Hindlimb muscle (tissue), 1 donor: Measurements from ENCODE around the gene PTGIR. TPM values are rescaled to one million over a fixed set of nuclear protein-coding genes. Genes with fewer than 3 reads are reported as not detected.

Experiments used
- DNase-seq: peaks from one replicate; pipeline ENCODE4 v3.0.0-alpha.2; 2013
- polyA plus RNA-seq: library from polyadenylated mRNA; unstranded; fragments of 120-200 nt; gene quantifications from one replicate; pipeline ENCODE4 v1.2.1, GENCODE V29; 2013; ENCODE audit not compliant: insufficient read length

The PTGIR gene, protein sequence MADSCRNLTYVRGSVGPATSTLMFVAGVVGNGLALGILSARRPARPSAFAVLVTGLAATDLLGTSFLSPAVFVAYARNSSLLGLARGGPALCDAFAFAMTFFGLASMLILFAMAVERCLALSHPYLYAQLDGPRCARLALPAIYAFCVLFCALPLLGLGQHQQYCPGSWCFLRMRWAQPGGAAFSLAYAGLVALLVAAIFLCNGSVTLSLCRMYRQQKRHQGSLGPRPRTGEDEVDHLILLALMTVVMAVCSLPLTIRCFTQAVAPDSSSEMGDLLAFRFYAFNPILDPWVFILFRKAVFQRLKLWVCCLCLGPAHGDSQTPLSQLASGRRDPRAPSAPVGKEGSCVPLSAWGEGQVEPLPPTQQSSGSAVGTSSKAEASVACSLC
- 2.3 TPM for polyA plus RNA-seq

DNA sequence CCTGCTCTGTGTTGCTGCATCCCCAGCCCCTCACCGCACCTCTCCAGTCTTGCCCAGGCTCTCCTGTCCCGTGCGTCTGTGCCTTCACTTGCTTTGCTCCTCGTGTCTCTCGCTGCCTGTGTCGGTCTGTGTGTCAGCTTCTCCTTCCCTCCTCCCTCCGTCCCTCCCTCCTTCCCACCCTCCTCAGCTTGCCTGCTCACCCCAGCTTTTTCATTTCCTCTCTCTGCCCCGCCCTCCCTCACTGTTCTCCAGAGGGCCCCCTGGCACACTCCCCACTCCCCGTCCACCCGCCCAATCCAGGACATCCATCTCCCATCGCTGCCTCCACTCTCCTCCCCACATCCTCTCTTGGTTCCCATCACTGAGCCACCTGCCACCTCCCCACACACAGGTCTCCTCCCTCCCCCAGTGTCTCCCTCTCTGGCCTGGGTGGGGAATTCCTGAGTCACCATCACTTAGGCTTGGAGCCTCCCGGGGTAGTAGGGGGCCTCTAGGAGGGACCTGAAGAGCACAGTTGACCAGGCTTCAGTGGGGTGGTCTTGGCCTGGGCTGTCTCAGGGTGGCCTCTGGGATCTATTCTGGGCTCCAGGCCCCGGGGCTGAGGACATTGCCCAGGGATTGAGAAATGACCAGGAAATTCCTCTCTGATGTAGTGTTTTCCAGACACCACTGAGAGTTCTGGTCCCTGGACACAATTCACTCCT, at the start of gene PTGIR:
PTGIR (minus strand) TSS at position 132 of the 704 bp plus-strand sequence. CDS start 864 bp downstream, outside the sequence.
- DNase-seq = peak; percentile 76

DNA sequence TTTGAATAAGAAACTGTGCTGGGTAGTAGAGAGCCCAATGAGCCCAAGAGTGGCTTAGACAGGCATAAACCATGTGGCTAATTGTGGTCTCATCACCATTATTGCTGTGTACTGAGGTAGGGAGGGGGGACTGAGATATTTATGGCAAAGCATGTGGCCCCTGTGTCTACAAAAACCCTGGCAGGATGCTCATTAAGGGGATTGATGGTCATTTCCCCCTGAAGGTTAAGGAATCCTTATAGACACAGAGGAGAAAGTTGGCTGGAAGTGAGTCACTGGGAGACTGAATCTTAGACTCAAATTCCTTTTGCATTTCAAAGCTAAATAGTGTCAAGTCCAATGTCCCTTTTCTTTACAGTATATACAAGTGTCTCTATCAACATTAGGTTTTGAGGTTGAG, 45.9 kb upstream of the PTGIR start:
- DNase-seq = no peak

DNA sequence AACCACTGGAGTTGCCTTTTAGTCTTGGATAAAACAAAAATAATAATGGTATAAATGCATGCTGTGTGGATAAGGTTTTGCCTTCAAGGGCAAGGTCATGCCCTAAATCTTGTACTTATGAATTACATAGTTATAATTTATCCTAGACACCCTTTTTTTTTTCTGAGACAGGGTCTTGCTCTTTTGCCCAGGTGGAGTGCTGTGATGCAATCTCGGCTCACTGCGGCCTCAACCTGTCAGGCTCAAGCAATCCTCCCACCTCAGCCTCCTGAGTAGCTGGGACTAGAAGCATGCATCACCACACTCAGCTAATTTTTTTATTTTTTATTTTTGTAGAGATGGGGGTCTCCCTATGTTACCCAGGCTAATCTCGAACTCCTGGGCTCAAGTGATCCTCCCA, 43.8 kb upstream of the PTGIR start:
- no peak for DNase-seq

DNA sequence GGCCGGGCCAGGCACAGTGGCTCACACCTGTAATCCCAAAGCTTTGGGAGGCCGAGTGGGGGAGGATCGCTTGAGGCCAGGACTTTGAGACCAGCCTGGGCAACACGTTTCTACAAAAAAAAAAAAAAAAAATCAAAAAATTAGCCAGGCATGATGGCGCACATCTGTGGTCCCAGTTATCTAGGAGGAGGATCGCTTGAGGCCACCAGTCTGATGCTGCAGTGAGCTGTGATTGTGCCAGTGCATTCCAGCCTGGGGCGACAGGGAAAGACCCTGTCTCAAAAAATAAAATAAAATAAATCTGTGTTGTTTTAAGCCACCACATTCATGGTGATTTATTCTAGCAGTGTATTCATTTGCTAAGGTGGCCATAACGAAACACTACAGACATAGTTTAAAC, 40.2 kb upstream of the PTGIR start:
- no peak for DNase-seq

DNA sequence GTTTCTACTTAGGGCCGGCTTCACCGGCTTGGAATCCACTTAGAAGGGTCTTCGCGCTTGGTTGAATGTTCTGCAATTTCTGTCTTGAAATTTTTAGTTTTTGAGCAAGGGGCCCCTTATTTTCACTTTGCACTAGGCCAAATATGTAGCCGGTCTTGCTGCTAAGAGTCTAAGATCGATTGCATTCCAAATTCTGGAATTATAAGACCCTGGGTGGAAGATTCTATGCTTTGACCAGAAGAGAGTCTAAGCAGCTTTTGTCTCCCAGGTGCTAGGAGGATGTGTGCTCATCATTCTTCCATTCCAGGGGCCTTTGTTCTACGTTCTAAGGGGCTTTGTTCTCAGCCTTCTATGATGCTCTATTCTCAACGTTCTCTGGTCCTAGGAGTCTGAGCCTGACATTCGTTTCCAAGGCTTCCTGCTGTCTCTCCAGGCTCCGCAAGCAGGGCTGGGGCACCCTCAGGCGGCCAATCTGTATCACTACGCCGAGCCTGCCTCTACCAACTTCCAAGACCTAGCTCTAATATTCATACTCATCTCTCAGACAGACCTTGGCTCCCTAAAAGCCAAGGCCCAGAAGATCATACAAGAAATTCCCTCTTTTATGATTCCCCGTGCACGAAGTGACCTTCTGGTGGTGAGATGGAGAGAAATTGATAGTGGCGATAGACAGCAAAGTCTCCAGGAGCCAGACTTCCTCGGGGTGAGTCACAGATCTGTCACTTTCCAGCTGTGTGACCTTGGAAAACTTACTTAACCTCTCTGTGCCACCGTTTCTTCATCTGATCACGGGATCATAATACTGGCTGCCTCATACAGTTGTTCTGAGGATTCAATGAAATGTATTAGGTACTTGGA, 37.1 kb upstream of the PTGIR start:
- peak; percentile 88 for DNase-seq

DNA sequence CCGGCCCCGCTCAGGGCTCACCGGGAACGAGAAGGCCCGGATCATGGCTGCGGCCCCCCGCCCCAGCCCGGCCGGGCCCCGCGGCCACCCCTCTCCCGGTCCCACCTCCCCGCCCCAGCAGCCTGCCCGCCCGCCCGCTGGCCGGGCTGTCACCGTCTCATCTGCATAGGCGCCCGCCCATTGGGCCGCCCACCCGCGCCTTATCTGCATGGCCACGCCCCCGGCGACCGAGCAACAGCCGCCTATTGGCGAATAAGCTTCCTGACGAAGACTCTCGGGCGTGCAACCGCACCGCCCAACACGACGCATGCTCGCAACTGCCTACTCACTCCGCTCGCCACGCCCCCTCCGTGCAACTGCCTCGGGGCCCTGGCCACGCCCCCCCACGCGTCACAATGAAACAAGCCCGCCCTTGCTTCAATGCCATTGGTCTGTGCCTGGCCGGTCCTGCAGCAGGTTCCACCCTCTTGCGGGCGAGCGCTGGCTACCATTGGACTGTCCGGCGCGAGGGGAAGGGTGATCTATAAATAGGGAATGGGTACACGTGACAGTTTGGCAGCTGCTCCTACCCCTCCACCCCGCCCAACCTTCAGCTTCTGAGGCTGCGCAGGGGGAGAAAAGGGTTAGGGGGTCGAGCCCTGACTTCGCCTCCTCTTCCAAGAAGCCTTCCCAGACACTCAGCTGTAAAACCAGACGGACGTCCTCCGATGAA, 36.3 kb upstream of the PTGIR start, which contains the start of gene DACT3:
DACT3 (minus strand) TSS at position 163 of the 712 bp plus-strand sequence; CDS start at position 45, 118 bp downstream.
- DNase-seq = peak; percentile 100

DNA sequence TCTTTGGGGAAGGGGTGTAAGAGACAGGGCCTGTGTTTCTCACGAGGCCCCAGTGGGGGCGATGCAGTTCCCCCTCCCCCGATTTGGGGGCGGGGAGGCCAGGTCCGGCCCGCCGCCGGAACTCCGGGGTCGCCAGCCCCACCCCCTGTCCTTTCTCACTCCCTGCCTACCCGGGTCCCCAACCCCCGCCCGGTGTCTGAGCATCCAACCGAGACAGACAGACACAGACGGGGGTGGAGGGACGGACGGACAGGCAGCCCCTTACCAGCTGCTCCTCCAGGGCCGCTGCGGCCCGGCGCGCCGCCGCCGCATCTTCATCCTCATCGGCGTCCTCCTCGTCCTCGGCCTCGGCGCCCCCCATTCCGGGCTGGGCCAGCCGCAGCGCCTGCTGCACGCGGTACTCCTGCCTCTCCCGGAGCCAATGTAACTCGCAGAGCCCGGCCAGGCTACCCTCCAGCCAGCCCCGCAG, 35.7 kb upstream of the PTGIR start:
- peak; percentile 32 for DNase-seq

DNA sequence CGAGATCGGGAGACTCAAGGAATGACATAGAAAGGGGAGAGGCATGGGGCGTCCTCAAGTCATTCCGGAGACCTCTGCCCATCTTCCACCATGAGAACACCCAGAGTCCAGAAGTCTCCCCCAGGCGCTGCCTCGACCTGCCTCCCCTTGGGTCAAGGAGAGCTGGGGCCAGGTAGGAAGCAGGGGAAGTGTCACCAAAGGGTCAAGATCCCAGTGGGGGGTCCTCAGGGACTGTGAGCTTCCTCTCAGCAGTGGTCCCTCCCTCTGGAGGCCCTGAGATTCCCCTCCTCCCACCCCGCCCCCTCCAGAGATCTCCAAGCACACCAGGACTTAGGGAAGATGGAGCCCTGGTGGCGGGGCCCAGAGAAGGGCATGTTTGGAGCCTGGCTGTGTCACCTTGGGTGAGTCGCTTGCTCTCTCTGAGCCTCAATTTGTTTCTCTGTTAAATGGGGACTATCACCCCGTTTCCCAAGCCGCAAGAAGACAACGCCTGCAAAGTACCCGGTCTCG, 35.2 kb upstream of the PTGIR start:
- peak; percentile 45 for DNase-seq

DNA sequence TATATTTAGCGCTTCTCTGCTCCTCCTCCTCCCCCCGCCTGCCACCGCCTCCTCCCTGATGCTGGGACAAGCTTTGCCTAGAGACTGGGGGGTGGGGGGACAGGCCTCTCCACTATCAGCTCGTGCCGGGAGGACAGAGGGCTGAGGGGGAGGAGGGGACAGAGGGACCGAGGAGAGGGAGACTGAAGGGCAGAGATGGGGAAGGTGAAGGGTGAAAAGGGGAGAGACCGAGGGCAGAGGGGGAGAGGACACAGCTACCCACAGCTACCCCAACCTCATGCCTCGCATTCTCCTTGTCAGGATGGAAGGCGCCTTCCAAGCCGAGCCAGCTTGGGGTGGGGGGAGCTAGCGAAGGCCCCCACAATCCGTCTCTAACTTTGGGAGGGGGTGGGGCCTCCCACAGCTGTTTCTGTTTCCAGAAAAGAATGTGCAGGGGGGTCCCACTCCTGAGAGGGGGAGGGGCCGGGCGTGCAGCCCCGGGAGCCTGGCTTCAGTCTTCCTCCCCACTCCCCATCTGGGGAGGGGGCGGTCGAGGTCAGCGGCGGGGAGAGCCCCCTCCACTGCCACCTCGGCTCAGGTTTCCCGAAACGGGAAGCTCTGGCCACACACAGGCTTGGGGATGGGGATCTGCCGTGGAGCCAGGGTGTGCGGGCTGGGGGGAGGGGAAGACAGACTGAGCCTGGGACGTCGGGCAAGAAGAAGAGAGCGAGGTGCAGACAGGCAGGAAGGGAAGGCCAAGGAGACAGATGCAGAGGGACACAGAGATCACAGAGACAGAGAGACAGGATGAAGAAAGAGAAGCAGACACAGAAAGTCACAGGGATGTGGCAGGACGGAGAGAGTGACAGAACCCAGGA, 34.5 kb upstream of the PTGIR start:
- DNase-seq = peak; percentile 55

DNA sequence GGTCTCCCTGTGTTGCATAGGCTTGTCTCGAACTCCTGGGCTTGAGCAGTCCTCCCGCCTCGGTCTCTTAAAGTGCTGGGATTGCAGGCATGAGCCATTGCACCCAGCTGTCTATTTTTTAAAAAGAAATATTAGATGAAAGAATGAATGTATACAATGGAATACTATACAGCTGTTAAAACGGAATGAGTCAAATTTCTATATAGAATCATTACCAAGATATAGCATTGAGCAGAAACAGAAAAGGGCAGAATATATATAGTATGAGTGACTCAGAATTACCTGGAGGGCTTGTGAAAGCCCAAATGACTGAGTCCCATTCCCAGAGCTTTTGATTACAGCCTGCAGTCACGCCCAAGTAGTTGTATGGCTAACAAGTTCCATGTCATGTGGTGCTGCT, 31.7 kb upstream of the PTGIR start:
- no peak for DNase-seq

DNA sequence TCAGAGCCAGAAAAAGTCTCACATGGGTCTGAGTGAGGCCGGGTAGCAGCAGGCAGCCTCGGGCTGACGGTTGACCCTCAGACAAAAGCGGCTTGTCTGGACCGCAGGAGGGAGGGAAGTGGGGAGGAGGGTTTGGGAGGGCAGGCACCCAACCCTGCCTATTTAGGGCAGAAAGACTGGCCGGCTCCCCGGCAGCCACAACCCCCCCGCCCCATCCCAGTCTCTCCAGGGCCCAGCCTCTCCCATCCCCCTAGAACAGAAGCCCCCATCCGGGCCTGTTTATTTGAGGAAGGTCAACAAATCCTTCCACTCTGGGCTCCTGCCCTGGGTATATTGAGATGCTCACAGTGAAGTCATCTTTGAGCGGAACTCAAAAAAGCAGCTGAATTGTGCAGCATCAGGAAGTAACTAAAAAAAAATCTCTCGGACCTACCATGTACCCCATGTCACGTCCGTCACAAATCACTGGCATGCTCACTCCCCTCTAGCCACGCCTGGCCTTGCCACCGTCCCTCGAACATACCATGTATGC, 29.8 kb upstream of the PTGIR start:
- no peak for DNase-seq

DNA sequence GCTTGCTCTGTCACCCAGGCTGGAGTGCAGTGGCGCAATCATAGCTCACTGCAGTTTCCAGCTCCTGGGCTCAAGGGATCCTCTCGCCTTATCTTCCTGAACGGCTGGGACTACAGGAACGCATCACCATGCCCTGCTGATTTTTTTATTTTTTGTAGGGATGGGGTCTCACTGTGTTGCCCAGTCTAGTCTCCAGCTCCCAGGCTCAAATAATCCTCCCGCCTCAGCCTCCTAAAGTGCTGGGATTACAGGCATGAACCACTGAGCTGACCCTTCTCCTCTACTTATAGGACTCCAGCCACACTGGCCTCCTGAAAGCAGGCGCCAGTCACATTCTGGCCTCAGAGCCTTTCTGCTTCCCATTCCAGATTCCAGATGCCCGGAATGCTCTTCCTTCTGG, 25.6 kb upstream of the PTGIR start:
- no peak for DNase-seq

DNA sequence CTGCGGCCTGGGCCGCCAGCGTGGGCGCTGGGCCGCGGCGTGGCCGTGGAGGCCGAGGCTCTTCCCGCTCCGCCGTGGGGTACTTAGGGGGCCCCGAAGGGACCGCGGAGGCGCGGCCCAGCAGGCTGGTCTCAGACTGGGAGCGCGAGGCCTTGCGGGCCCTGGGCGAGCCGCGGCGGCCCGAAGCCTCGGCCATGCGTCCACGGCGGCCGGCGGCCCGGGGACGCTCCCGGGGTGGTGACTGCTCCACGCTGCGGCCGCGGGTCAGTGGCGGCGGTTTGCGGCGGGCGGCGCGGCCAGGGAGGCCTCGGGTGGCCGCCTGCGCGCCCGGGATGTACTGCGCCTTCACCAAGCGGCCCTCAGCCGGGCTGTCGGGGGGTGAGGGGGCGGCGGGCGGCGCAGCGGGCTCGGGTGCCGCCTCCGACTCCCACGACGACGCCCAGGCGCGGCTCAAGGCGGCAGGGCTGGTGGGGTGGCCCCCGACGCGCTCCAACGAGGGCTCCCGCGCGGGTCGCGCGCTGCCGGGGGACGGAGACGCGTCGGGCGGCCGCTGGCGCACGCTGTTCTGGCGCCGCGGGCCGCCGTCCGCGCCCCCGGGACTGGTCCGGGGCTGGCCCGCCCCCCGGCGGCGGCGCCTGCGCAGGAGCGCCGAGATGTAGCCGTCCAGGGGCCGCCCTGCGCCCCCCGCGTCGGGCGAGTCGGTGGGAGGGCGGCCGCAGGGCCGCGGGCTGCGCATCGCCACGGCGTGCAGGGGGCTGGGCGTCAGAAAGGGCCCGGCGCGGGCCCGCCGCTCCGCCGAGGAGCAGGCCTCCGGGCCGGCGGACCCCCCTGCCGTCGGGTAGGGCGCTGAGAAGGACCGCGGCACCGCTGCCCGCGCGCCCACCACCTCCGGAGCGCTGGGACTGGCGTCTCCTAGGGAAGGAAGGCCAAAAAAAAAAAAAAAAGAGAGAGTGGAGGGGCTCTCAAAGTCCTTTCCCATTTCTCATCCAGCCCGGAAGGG, 24.4 kb upstream of the PTGIR start:
- DNase-seq = no peak

DNA sequence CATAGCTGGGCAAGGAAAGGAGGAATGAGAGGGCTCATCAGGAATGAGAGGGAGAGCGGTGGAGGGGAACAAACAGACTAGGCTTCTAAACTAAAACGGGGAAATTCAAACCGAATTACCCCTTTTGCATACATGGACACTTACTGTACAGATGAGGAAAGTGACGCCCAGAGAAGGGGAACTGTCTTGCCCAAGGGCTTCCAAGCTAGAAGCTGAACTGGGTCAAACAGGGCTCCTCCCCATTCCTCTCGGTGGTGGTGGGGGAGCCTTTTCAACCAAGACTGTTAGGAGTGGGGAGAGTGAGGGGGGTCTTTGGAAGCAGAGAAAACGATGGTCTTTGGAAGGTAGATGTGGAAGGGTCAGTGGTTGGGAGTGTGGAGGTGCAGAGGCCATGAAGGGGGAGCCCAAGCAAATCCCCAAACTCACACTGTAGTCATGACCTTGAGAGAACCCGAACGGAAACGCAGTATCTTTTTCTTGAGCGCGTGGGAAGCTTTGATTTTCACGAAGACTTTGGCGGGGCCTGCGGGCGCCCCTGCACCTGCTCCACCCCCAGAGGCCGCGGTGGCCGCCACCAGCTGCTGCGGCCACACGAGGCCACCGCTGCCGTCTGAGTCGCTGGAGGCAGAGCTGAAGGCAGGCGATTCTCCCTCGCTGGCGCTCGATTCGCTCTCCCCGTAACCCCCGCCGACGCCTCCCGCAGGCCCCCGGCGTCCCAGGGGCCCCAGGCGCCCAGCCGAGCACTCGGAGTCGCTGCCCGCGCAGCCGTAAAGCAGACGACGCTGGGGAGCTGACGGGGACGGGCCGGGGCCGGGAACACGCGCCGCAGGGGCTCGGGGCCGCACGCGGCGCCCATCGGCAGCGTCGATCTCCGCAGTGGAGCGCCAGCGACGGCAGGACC, 23.4 kb upstream of the PTGIR start:
- DNase-seq = no peak

DNA sequence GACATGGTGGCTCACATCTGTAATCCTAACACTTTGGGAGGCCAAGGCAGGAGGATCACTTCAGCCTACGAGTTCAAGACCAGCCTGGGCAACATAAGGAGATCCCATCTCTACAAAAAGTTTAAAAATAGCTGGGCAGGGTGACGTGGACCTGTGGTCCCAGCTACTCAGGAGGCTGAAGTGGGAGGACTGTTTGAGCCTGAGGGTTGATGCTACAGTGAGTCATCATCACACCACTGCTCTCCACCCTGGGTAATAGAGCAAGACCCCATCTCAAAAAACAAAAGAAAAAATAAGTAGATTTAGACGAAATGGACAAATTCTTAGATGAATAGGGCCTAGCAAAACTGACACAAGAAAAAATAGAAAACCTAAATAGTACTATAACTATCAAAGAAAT, 21.5 kb upstream of the PTGIR start:
- DNase-seq = no peak

DNA sequence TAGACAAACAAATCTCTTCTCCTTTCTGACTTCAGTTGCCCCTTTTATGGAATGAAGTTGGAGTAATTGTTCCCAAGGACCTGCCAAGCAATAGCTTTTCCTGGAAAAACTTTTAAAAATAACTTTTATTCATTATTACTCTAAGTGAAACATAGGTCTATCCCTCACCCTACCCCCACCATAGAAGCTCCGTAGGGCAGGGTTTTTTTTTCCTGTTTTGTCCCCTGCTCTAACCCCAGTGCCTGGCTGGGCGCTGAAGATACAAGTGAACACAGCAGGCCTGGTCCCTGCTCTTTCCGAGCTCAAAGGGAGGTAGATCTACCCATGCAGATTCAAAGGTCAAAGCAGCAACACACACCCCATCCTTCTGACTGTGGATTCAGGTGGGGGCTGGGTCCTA, 19.8 kb upstream of the PTGIR start:
- no peak for DNase-seq

DNA sequence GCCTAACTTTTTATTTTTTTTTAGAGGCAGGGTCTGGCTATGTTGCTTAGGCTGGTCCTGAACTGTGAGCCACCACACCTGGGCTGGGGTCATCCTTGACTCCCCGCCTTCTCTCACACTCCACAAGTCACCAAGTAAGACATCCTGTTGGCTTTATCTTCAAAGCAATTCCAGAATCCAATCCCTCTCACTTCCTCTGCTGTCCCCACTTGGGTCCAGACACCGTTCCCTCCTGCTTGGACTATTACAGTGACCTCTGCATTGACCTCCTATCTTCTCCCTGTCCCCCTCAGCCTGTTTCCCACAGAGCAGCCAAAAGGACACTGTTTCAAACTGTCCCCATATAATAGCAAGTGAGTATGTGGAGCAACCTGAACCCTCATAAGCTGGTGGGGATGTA, 15.8 kb upstream of the PTGIR start:
- DNase-seq = no peak
